ENCODE measurements around the gene PPTC7. TPM values are rescaled to one million over a fixed set of nuclear protein-coding genes. Genes with fewer than 3 reads are reported as not detected.
A peak's percentile ranks its signal among the peaks of the same experiment; 100 is the strongest.
"Not testable (repeated sequence)": the region's sequence is repeated elsewhere in the genome, so short reads cannot be mapped to it uniquely, and the experiment has no call there.

PPTC7 gene
- polyA plus RNA-seq, 1 experiment: 11.4 TPM

DNA sequence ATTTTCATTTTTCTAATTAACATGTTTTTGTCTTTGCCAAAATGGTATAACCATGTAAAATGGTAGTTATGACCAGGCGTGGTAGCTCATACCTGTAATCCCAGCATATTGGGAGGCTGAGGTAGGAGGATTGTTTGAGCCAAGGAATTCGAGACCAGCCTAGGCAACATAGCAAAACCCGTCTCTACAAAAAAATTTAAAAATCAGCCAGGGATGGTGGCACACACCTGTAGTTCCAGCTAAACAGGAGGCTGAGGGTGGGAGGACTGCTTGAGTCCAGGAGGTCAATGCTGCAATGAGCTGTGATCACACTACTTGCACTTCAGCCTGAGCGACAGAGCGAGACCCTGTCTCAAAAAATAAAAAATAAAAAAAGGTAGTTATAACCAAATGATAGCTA, 23.1 kb downstream of the PPTC7 start:
- H3K4me3 ChIP-seq (ENCODE audit: low read depth, low read length): no peak overlapping the region
- H3K9me3 ChIP-seq (ENCODE audit: control insufficient read depth, insufficient read depth, low read length): no peaks in the 10 kb centered on the region
- ChIA-PET CTCF (interaction anchor here (0.6 to 0.7 kb wide), 2 partner anchors 192 to 1167 kb away, joined by 4 to 8 read pairs; no protein-coding TSS in a partner anchor), POLR2A (no interaction called here)
- TF ChIP-seq, protein P1, sequence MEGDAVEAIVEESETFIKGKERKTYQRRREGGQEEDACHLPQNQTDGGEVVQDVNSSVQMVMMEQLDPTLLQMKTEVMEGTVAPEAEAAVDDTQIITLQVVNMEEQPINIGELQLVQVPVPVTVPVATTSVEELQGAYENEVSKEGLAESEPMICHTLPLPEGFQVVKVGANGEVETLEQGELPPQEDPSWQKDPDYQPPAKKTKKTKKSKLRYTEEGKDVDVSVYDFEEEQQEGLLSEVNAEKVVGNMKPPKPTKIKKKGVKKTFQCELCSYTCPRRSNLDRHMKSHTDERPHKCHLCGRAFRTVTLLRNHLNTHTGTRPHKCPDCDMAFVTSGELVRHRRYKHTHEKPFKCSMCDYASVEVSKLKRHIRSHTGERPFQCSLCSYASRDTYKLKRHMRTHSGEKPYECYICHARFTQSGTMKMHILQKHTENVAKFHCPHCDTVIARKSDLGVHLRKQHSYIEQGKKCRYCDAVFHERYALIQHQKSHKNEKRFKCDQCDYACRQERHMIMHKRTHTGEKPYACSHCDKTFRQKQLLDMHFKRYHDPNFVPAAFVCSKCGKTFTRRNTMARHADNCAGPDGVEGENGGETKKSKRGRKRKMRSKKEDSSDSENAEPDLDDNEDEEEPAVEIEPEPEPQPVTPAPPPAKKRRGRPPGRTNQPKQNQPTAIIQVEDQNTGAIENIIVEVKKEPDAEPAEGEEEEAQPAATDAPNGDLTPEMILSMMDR (IDR thresholded peaks at IDR 0.05; ENCODE audit: low read depth, low read length): no peak
- no peak for DNase-seq (ENCODE audit: low read depth, low spot score)
- no peaks in the 10 kb centered on the region for H3K27me3 ChIP-seq (ENCODE audit: control insufficient read depth, insufficient read depth, low read length)
- no peak overlapping the region for H3K27ac ChIP-seq (ENCODE audit: low read depth, low read length)

DNA sequence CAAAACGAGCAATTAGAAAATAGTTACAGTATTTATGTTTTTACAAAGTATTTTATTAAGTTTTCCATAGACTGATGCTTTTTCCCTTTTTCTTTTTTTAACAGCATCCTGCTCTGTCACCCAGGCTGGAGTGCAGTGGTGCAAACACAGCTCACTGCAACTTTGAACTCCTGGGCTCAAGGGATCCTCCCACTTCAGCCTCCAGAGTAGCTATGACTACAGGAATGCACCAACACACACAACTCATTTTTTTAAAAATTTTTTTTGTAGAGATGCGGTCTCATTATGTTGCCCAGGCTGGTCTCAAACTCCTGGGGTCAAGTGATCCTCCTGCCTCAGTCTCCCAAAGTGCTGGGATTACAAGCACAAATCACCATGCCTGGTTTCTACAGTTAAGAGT, 24.2 kb downstream of the PPTC7 start:
- H3K4me3 ChIP-seq (ENCODE audit: low read depth, low read length); H3K27ac ChIP-seq (ENCODE audit: low read depth, low read length); H3K9me3 ChIP-seq (ENCODE audit: control insufficient read depth, insufficient read depth, low read length); DNase-seq (ENCODE audit: low read depth, low spot score); POLR2A ChIA-PET; H3K27me3 ChIP-seq (ENCODE audit: control insufficient read depth, insufficient read depth, low read length); CTCF ChIA-PET: not testable (repeated sequence)

DNA sequence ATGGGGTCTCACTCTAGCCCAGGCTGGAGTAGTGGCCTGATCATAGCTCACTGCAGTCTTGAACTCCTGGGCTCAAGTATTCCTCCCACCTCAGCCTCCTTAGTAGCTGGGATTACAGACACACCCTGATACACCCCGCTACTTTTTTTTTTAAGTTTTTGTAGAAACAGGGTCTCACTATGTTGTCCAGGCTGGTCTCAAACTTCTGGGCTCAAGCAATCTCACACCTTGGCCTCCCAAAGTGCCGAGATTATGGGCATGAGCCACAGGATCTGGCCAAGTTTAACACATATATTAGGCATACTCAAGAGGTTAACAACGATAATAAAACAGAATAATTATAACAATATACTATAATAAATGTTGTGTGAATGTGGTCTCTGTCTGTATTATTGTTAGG, 25.8 kb downstream of the PPTC7 start:
- no peak for DNase-seq (ENCODE audit: low read depth, low spot score)
- no peak overlapping the region for H3K4me3 ChIP-seq (ENCODE audit: low read depth, low read length)
- H3K27ac ChIP-seq (ENCODE audit: low read depth, low read length): no peak overlapping the region
- ChIA-PET CTCF (no interaction called here), POLR2A (interaction anchor here (0.6 kb wide), 1 partner anchor 18 kb away, joined by 3 read pairs; no protein-coding TSS in a partner anchor)
- TF ChIP-seq, protein P1 (IDR thresholded peaks at IDR 0.05; ENCODE audit: low read depth, low read length): no peak
- H3K9me3 ChIP-seq (ENCODE audit: control insufficient read depth, insufficient read depth, low read length): peaks cover 3% of the 10 kb centered on the region; the same call in 1 of the 2 replicates
- H3K27me3 ChIP-seq (ENCODE audit: control insufficient read depth, insufficient read depth, low read length): no peaks in the 10 kb centered on the region

DNA sequence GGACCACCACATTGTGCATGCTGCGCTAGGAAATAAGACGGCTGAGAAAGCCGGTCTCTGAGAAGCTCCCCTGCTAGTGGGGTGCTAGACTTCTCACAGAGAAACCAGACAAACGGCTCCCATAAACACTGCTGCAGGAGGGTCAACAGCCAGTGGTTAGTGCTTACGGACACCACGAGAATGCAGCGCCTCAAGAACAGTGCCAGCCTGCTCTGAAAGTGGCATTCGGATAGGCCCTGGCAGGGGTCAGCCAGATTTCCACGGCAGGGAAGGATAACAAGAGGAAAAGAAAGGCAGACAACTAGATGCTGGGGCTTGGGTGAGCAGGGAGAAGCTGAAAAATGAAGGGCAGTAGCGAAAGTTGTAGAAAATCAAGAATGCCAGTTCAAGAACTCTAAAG, 26.4 kb downstream of the PPTC7 start:
- no peak overlapping the region for H3K27ac ChIP-seq (ENCODE audit: low read depth, low read length)
- peaks cover 3% of the 10 kb centered on the region; the same call in 1 of the 2 replicates for H3K9me3 ChIP-seq (ENCODE audit: control insufficient read depth, insufficient read depth, low read length)
- TF ChIP-seq, protein P1 (IDR thresholded peaks at IDR 0.05; ENCODE audit: low read depth, low read length): no peak
- H3K4me3 ChIP-seq (ENCODE audit: low read depth, low read length): no peak overlapping the region
- ChIA-PET POLR2A (interaction anchor here (0.6 to 0.8 kb wide), 2 partner anchors 10 to 19 kb away, joined by 3 read pairs; no protein-coding TSS in a partner anchor), CTCF (no interaction called here)
- DNase-seq (ENCODE audit: low read depth, low spot score): no peak
- no peaks in the 10 kb centered on the region for H3K27me3 ChIP-seq (ENCODE audit: control insufficient read depth, insufficient read depth, low read length)

DNA sequence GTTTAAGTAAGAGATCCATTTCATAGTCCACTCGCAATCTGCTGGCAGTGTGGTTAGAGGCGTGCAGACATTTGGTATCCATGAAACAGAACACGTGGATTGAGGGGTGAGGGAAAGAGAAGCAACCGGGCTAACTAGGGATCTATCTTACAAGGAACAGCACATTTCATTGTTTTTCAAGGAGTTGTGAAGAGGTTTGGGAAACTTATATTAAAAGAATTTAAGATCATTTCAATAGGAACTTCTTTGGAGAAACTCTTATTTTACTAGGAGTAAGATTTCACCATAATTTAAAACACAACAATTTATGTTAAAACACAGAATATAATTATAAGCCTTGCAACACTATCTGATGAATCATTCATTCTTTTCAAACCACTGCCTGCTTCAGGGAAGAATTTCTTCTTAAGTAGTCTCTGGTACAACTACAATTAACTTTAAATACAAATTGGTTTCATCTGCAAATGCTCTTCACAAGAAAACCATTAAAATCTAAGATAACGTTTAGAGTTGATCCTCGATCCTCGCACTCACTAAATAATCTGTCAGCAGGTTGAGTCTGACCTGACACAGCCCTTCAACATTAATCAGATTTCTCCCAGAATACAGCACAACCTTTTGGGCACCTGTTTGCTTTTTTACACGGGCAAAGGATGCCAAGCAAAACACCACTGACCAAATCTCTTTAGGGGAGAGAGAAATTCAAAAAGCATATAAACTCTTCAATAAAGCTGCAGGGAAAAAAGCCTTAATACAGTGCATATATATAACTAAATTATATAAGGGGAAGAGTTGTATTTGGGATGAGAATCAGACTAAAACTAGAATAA, 27.3 kb downstream of the PPTC7 start:
- Histone ChIP-seq H3K27me3 (ENCODE audit: control insufficient read depth, insufficient read depth, low read length) (no peaks in the 10 kb centered on the region), H3K27ac (ENCODE audit: low read depth, low read length) (no peak overlapping the region), H3K4me3 (ENCODE audit: low read depth, low read length) (peak overlapping the region; percentile 34), H3K9me3 (ENCODE audit: control insufficient read depth, insufficient read depth, low read length) (peaks cover 3% of the 10 kb centered on the region; the same call in 1 of the 2 replicates)
- ChIA-PET CTCF (interaction anchor here (1.4 to 4.7 kb wide), 2 partner anchors 20 to 45 kb away, joined by 4 to 48 read pairs; no protein-coding TSS in a partner anchor), POLR2A (interaction anchor here (0.8 kb wide), 1 partner anchor 9 kb away, joined by 3 read pairs; no protein-coding TSS in a partner anchor)
- TF ChIP-seq, protein P1 (IDR thresholded peaks at IDR 0.05; ENCODE audit: low read depth, low read length): no peak
- DNase-seq (ENCODE audit: low read depth, low spot score): no peak

All from AG04450 (cell line).